Jurkat, Clone E6-1 (cell line): Measurements from ENCODE around the gene NDRG2. TPM values are rescaled to one million over a fixed set of nuclear protein-coding genes. Genes with fewer than 3 reads are reported as not detected.
A peak's percentile ranks its signal among the peaks of the same experiment; 100 is the strongest.

Experiments used
- DNase-seq: peaks from one replicate; pipeline ENCODE4 v3.0.0-alpha.2; 2011; ENCODE audit warnings: low read depth, low spot score
- H3K4me3 ChIP-seq: 2 replicates; pipeline ENCODE4 v1.5.1; 2011; ENCODE audit warnings: mild to moderate bottlenecking, low read length, control low read depth, moderate library complexity
- polyA plus RNA-seq: library from polyadenylated mRNA; unstranded; fragments of >200 nt; gene quantifications from one replicate; pipeline ENCODE4 v1.2.1, GENCODE V29; 2012; ENCODE audit warnings: missing spikeins; ENCODE audit not compliant: insufficient read length, insufficient read depth

The NDRG2 gene
- 36.7 TPM for polyA plus RNA-seq

- DNase-seq: peak; percentile 44
- H3K4me3 ChIP-seq: peak within 1 kb of the TSS; percentile 69
Observed at GRCh38 chr14:21024585-21025370, at the start of gene NDRG2. Gene NDRG2, minus strand, starts transcription at chr14:21025061. Its CDS starts 1,746 bp downstream, at chr14:21023315.

- H3K4me3 ChIP-seq: no peak overlapping the region
Observed at GRCh38 chr14:21073921-21074320, 49.1 kb upstream of the NDRG2 start.

GRCh38 chr14:21072781-21073339, 48.0 kb upstream of the NDRG2 start:
- H3K4me3 ChIP-seq: no peak overlapping the region
- DNase-seq: no peak

More at GRCh38 chr14:21073921-21074320, 49.1 kb upstream of the NDRG2 start:
- DNase-seq: no peak

GRCh38 chr14:21072031-21072473, 47.2 kb upstream of the NDRG2 start:
- H3K4me3 ChIP-seq: no peak overlapping the region
- no peak for DNase-seq

- peak overlapping the region; percentile 35 for H3K4me3 ChIP-seq
Observed at GRCh38 chr14:21071225-21072030, 46.6 kb upstream of the NDRG2 start.

GRCh38 chr14:21070610-21071224, 45.9 kb upstream of the NDRG2 start:
- peak overlapping the region; percentile 35 for H3K4me3 ChIP-seq
- no peak for DNase-seq

More at GRCh38 chr14:21071225-21072030, 46.6 kb upstream of the NDRG2 start:
- peak; percentile 20 for DNase-seq

- H3K4me3 ChIP-seq: peak within 1 kb of the TSS; percentile 35
- no peak for DNase-seq
Observed at GRCh38 chr14:21070083-21070609, 45.3 kb upstream of the NDRG2 start, which contains the start of gene ARHGEF40. Gene ARHGEF40, plus strand, starts transcription at chr14:21070304. Its CDS starts 93 bp downstream, at chr14:21070397.

GRCh38 chr14:21069388-21070082, 44.7 kb upstream of the NDRG2 start:
- H3K4me3 ChIP-seq: peak overlapping the region; percentile 13; the same call in 1 of the 2 replicates
- DNase-seq: no peak

- no peak overlapping the region for H3K4me3 ChIP-seq
Observed at GRCh38 chr14:21068521-21069387, 43.9 kb upstream of the NDRG2 start.

GRCh38 chr14:21066882-21067502, 42.1 kb upstream of the NDRG2 start:
- no peak overlapping the region for H3K4me3 ChIP-seq
- peak; percentile 10 for DNase-seq

More at GRCh38 chr14:21068521-21069387, 43.9 kb upstream of the NDRG2 start:
- peak; percentile 20 for DNase-seq

GRCh38 chr14:21063479-21063878, 38.6 kb upstream of the NDRG2 start:
- DNase-seq: no peak
- no peak overlapping the region for H3K4me3 ChIP-seq

- DNase-seq: no peak
Observed at GRCh38 chr14:21061347-21061668, 36.4 kb upstream of the NDRG2 start.

GRCh38 chr14:21060614-21061346, 35.9 kb upstream of the NDRG2 start:
- no peak for DNase-seq
- H3K4me3 ChIP-seq: no peak overlapping the region

More at GRCh38 chr14:21061347-21061668, 36.4 kb upstream of the NDRG2 start:
- no peak overlapping the region for H3K4me3 ChIP-seq

- no peak for DNase-seq
- H3K4me3 ChIP-seq: no peak overlapping the region
Observed at GRCh38 chr14:21059842-21060613, 35.2 kb upstream of the NDRG2 start.

- no peak for DNase-seq
- no peak overlapping the region for H3K4me3 ChIP-seq
Observed at GRCh38 chr14:21058903-21059302, 34.0 kb upstream of the NDRG2 start.
